GM18867 (cell line): Measurements from ENCODE around the gene SRRM3.
"Not testable (repeated sequence)": the region's sequence is repeated elsewhere in the genome, so short reads cannot be mapped to it uniquely, and the experiment has no call there.

Source experiments
- ATAC-seq: cut with Tn5 transposase; IDR thresholded peaks from one replicate; pipeline ENCODE4 v1.9.1; 2021; ENCODE audit warnings: mild to moderate bottlenecking, moderate library complexity; ENCODE audit not compliant: unreplicated experiment

Gene SRRM3

DNA sequence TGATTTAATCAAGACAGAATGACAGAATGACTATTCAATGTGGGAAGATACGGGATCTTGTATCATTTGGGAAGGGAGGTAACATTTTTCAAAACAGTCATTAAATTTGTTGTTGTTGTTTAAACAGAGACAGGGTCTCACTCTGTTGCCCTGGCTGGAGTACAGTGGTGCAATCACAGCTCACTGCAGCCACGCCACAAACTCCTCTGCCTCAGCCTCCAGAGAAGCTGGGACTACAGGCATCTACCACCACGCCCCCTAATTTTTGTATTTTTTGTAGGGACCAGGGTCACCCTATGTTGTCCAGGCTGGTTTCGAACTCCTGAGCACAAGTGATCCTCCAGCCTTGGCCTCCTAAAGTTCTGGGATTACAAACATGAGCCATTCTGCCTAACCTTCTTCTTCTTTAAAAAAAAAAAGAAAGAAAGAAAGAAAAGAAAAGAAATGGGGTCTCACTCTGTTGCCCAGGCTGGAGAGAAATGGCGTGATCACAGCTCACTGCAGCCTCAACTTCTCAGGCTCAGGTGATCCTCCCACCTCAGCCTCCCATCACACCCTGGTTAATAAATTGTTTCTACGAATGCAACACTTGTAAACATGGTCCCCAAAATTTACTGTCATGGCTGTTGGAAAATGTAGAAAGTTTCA, 132.7 kb downstream of the SRRM3 start:
- ATAC-seq, result no peak

DNA sequence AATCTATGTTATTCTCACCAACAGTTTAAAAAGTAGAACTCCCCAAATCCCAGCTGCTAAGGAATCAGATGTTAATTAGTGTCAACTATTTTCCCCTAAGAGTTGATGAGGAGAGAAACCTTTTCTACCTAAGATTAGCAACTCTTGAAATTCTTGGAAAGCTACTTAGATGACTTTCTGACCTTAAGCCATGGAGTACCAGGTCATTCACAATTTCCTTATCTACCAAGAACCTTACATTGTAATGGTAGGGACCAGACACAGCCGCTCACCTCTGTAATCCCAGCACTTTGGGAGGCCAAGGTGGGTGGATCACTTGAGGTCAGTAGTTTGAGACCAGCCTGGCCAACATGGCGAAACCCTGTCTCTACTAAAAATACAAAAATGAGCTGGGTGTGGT, 133.7 kb downstream of the SRRM3 start:
- ATAC-seq, result not testable (repeated sequence)

DNA sequence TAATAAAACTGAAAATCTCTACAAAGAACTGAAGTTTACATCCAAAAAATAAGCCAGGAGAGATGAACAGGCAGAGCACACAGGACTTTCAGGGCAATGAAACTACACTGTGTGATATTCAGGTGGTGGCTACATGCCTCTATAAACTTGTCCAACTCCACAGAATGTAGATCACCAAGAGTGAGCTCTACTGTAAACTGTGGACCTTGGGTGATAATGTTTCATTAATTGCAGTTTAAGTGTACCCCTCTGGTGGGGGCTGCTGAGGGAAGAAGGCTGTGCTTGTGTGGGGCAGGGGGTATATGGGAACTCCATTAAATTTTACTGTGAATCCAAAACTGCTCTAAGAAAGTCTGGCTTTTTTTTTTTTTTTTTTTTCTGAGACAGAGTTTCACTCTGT, 134.4 kb downstream of the SRRM3 start:
- no peak for ATAC-seq
